Measurements from ENCODE around the gene PLPP4. TPM values are rescaled to one million over a fixed set of nuclear protein-coding genes. Genes with fewer than 3 reads are reported as not detected.

Gene PLPP4
- total and polyA plus RNA-seq, 10 donors = not detected

GRCh38 chr10:120424198-120424464, 32.9 kb upstream of the PLPP4 start:
- no peak for TF ChIP-seq POLR2A (IDR thresholded peaks at IDR 0.05)
- no peak for TF ChIP-seq CTCF (IDR thresholded peaks at IDR 0.05 in 8 of 11, conservative IDR thresholded peaks at IDR 0.05 in 3 of 11)
- no peak for TF ChIP-seq POLR2AphosphoS5 (IDR thresholded peaks at IDR 0.05)
- intact Hi-C loops (cut with DNase I; ENCODE audit: low total_unique reads) = no loop called here
- H3K4me3 ChIP-seq = no peak overlapping the region
- peaks cover 0 to 6% (median 0%) of the 10 kb centered on the region in 7 donors for H3K27me3 ChIP-seq (replicated peaks in 1 of 7)
- H3K36me3 ChIP-seq = no peaks in the 10 kb centered on the region
- 58 to 72% (median 70%) methylated on average over 4 of the region's 4 CpGs for WGBS, 5 donors
- H3K27ac ChIP-seq = no peak overlapping the region
- no peak for DNase-seq
- no peaks in the 10 kb centered on the region for H3K9me3 ChIP-seq
- no peaks in the 10 kb centered on the region for H3K4me1 ChIP-seq

GRCh38 chr10:120426306-120426705, 30.7 kb upstream of the PLPP4 start:
- no peak overlapping the region for H3K4me3 ChIP-seq
- DNase-seq = no peak
- no peak for TF ChIP-seq POLR2A (IDR thresholded peaks at IDR 0.05)
- TF ChIP-seq POLR2AphosphoS5 (IDR thresholded peaks at IDR 0.05) = no peak
- no peak for TF ChIP-seq CTCF (IDR thresholded peaks at IDR 0.05 in 8 of 11, conservative IDR thresholded peaks at IDR 0.05 in 3 of 11)
- no peaks in the 10 kb centered on the region for H3K4me1 ChIP-seq
- no peak overlapping the region for H3K27ac ChIP-seq
- H3K36me3 ChIP-seq = no peaks in the 10 kb centered on the region
- 70 to 80% (median 71%) methylated on average over 3 of the region's 3 CpGs for WGBS, 5 donors
- peaks cover 0 to 14% (median 0%) of the 10 kb centered on the region in 7 donors for H3K27me3 ChIP-seq (replicated peaks in 1 of 7)
- intact Hi-C loops (cut with DNase I; ENCODE audit: low total_unique reads) = no loop called here
- no peaks in the 10 kb centered on the region for H3K9me3 ChIP-seq

- no peaks in the 10 kb centered on the region for H3K36me3 ChIP-seq
- H3K4me3 ChIP-seq = no peak overlapping the region
- no peak overlapping the region for H3K27ac ChIP-seq
- TF ChIP-seq CTCF (IDR thresholded peaks at IDR 0.05 in 8 of 11, conservative IDR thresholded peaks at IDR 0.05 in 3 of 11) (no peak), POLR2AphosphoS5 (IDR thresholded peaks at IDR 0.05) (no peak), POLR2A (IDR thresholded peaks at IDR 0.05) (no peak)
- peaks cover 0 to 37% (median 0%) of the 10 kb centered on the region in 7 donors for H3K27me3 ChIP-seq (replicated peaks in 1 of 7)
- H3K9me3 ChIP-seq = no peaks in the 10 kb centered on the region
- H3K4me1 ChIP-seq = no peaks in the 10 kb centered on the region
- intact Hi-C loops (cut with DNase I; ENCODE audit: low total_unique reads) = no loop called here
- 81 to 90% (median 82%) methylated on average over 5 of the region's 5 CpGs for WGBS, 5 donors
- DNase-seq = no peak
These were observed 28.3 kb upstream of the PLPP4 start for GRCh38 chr10:120428754-120429153.

- WGBS, 5 donors = 81 to 92% (median 86%) methylated on average over 5 of the region's 5 CpGs
- intact Hi-C loops (cut with DNase I; ENCODE audit: low total_unique reads) = no loop called here
- Histone ChIP-seq H3K4me3 (no peak overlapping the region), H3K27me3 (replicated peaks in 1 of 7) (peaks cover 0 to 42% (median 0%) of the 10 kb centered on the region in 7 donors), H3K36me3 (no peaks in the 10 kb centered on the region), H3K4me1 (no peaks in the 10 kb centered on the region), H3K9me3 (no peaks in the 10 kb centered on the region), H3K27ac (no peak overlapping the region)
- no peak for DNase-seq
- TF ChIP-seq CTCF (IDR thresholded peaks at IDR 0.05 in 8 of 11, conservative IDR thresholded peaks at IDR 0.05 in 3 of 11) (no peak), POLR2AphosphoS5 (IDR thresholded peaks at IDR 0.05) (no peak), POLR2A (IDR thresholded peaks at IDR 0.05) (no peak)
These were observed 27.6 kb upstream of the PLPP4 start for GRCh38 chr10:120429395-120429794.
